Endothelial cell (in vitro differentiated cells): ENCODE measurements around the gene NDP. TPM values are rescaled to one million over a fixed set of nuclear protein-coding genes. Genes with fewer than 3 reads are reported as not detected.

Experiments used
- DNase-seq: peaks from one replicate; pipeline ENCODE4 v3.0.0; 2021; ENCODE audit warnings: low spot score
- H3K27ac Mint-ChIP-seq: one replicate; pipeline ENCODE4 v1.8.0; 2021; ENCODE audit warnings: mixed read lengths, inconsistent platforms; ENCODE audit not compliant: unreplicated experiment
- H3K27me3 Mint-ChIP-seq: one replicate; pipeline ENCODE4 v1.8.0; 2021; ENCODE audit warnings: mild to moderate bottlenecking, moderate library complexity, mixed read lengths, inconsistent platforms; ENCODE audit not compliant: unreplicated experiment
- H3K36me3 Mint-ChIP-seq: one replicate; pipeline ENCODE4 v1.8.0; 2021; ENCODE audit warnings: mild to moderate bottlenecking, low read depth, mixed read lengths, inconsistent platforms; ENCODE audit not compliant: unreplicated experiment
- H3K4me1 Mint-ChIP-seq: one replicate; pipeline ENCODE4 v1.8.0; 2021; ENCODE audit warnings: mild to moderate bottlenecking, mixed read lengths, inconsistent platforms; ENCODE audit not compliant: unreplicated experiment
- H3K4me3 Mint-ChIP-seq: one replicate; pipeline ENCODE4 v1.8.0; 2021; ENCODE audit warnings: mild to moderate bottlenecking, mixed read lengths, inconsistent platforms; ENCODE audit not compliant: unreplicated experiment
- H3K9me3 Mint-ChIP-seq: one replicate; pipeline ENCODE4 v1.8.0; 2021; ENCODE audit warnings: mixed read lengths, inconsistent platforms; ENCODE audit not compliant: unreplicated experiment
- total RNA-seq: library from RNA; stranded (reverse); fragmentation: NEBNext Ultra II Directional; extraction: Animal tissue kit (Norgen Biotek cat#: 25700); gene quantifications from one replicate; pipeline ENCODE4 v1.2.1, GENCODE V29; 2021; ENCODE audit not compliant: unreplicated experiment
- TF ChIP-seq, protein P1 (sequence below): fragments of 200-600 bp; sonication (generic); IDR thresholded peaks from one replicate; pipeline ENCODE4 v1.5.0; 2021; ENCODE audit warnings: antibody characterized with exemption; ENCODE audit not compliant: unreplicated experiment

Gene NDP
- total RNA-seq, 1 donor from 2014 or later = not detected

DNA sequence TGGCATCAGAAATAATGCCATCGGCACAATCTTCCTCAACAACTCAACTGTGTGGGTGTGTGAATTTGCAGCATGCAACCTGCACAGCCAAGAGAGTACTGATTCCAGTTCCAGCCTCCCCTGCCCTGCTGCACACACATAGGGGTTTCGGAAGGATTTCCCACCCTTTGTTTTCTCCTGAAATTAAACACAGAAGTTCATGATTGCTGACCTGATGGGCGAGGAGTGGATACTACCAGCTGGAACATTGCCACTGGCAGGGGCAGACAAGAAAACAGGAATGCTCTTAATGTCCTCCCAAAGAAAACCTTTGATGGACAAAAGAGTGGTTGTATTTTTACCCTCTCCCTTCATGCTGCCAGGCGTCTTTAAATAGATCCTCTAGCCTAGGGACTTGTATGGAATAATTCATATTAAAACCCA lies 4.8 kb downstream of the NDP start:
- Mint-ChIP-seq H3K27ac (no peak overlapping the region), H3K4me3 (no peak overlapping the region), H3K36me3 (no peaks in the 10 kb centered on the region), H3K9me3 (no peaks in the 10 kb centered on the region), H3K27me3 (peaks cover 1% of the 10 kb centered on the region), H3K4me1 (no peaks in the 10 kb centered on the region)
- no peak for DNase-seq
- TF ChIP-seq, protein P1, sequence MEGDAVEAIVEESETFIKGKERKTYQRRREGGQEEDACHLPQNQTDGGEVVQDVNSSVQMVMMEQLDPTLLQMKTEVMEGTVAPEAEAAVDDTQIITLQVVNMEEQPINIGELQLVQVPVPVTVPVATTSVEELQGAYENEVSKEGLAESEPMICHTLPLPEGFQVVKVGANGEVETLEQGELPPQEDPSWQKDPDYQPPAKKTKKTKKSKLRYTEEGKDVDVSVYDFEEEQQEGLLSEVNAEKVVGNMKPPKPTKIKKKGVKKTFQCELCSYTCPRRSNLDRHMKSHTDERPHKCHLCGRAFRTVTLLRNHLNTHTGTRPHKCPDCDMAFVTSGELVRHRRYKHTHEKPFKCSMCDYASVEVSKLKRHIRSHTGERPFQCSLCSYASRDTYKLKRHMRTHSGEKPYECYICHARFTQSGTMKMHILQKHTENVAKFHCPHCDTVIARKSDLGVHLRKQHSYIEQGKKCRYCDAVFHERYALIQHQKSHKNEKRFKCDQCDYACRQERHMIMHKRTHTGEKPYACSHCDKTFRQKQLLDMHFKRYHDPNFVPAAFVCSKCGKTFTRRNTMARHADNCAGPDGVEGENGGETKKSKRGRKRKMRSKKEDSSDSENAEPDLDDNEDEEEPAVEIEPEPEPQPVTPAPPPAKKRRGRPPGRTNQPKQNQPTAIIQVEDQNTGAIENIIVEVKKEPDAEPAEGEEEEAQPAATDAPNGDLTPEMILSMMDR = no peak

DNA sequence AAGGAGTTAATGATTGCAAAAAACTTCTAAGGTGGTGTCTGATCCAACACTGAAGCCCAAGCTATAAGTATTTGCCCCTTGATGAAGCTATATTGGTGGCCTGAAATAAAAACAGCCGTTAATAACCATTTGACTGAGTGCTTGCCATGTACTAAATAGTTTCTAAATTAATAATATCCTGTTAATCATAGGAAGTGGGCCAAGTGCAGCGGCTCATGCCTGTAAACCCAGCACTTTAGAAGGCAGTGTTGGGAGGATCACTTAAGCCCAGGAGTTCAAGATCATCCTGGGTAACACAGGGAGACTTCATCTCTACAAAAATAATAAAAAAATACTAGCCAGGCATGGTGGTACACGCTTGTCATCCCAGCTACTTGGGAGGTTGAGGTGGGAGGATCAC lies 8.3 kb downstream of the NDP start:
- TF ChIP-seq, protein P1 = no peak
- H3K9me3 Mint-ChIP-seq = no peaks in the 10 kb centered on the region

DNA sequence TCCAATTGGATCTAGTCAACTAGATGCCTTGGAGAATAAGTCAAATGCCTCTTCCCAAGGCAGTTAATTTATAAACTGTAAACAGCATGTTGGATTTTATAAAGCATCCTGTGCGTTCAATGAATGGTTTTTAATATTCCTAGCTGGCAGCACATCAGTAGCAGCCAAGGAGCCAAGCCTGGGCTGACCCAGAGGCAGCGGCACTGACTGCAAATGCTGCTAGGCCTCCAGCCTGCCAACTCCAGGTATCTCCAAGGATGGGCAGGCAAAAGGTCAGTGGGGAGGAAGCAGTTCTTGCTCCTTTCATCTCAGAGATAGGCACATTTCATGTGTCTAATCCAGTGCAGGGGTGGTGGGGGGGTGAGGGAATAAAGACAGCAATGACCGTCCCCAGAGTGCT lies 9.5 kb downstream of the NDP start:
- Mint-ChIP-seq H3K9me3 (no peaks in the 10 kb centered on the region), H3K4me1 (no peaks in the 10 kb centered on the region), H3K4me3 (no peak overlapping the region), H3K27me3 (no peaks in the 10 kb centered on the region), H3K36me3 (no peaks in the 10 kb centered on the region), H3K27ac (no peak overlapping the region)
- DNase-seq = no peak
- TF ChIP-seq, protein P1 = no peak

More for the DNA sequence above, 8.3 kb downstream of the NDP start:
- Mint-ChIP-seq H3K36me3 (no peaks in the 10 kb centered on the region), H3K27me3 (no peaks in the 10 kb centered on the region), H3K4me3 (no peak overlapping the region), H3K27ac (no peak overlapping the region), H3K4me1 (no peaks in the 10 kb centered on the region)
- DNase-seq = no peak

DNA sequence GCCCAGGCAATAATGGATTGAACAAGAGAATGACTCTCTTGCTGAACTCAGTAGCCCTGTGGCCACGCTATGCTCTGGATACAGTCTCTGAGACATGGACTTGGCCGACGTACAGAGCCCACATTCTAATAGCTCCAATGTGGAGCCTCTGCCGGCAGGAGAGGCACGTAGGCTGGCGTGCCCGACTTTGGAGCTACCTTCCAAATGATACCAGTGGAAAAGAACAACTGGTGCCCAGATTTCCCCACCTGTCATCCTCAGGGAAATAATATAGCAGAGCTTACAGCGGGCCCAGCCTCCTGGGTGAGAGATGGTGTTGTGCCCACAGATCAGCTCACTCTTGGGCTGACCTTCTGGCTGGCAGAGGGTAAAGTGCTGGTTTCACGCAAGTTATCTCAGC lies 10.6 kb downstream of the NDP start:
- H3K27me3 Mint-ChIP-seq = peaks cover under 1% of the 10 kb centered on the region
- no peak overlapping the region for H3K4me3 Mint-ChIP-seq
- DNase-seq = no peak
- H3K27ac Mint-ChIP-seq = no peak overlapping the region
- no peaks in the 10 kb centered on the region for H3K9me3 Mint-ChIP-seq
- TF ChIP-seq, protein P1 = no peak
- no peaks in the 10 kb centered on the region for H3K4me1 Mint-ChIP-seq
- H3K36me3 Mint-ChIP-seq = no peaks in the 10 kb centered on the region

DNA sequence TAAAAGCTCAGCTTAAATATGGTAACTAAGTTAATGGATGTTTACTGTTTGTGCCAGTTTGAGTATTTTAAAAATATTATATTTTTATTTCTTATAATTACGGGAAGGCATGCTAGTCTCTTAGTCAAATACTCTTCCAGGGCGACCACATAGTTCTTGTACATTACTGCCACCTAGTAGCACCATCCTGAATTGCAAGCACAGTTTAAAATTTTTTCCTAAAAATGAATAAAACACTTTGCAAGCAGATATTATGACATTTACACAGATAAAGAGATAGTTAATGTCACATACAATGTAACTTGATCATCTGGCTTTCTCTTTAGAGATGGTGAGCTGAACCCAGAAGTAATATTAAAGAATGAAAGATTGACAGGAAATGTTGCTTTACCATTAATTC lies 11.5 kb downstream of the NDP start:
- peaks cover 2% of the 10 kb centered on the region for H3K27me3 Mint-ChIP-seq
- no peak overlapping the region for H3K27ac Mint-ChIP-seq
- no peak overlapping the region for H3K4me3 Mint-ChIP-seq
- no peak for DNase-seq
- H3K36me3 Mint-ChIP-seq = no peaks in the 10 kb centered on the region
- no peaks in the 10 kb centered on the region for H3K4me1 Mint-ChIP-seq
- TF ChIP-seq, protein P1 = peak; percentile 29
- H3K9me3 Mint-ChIP-seq = no peaks in the 10 kb centered on the region
